ENCODE data around the gene PRKCA.

DNA sequence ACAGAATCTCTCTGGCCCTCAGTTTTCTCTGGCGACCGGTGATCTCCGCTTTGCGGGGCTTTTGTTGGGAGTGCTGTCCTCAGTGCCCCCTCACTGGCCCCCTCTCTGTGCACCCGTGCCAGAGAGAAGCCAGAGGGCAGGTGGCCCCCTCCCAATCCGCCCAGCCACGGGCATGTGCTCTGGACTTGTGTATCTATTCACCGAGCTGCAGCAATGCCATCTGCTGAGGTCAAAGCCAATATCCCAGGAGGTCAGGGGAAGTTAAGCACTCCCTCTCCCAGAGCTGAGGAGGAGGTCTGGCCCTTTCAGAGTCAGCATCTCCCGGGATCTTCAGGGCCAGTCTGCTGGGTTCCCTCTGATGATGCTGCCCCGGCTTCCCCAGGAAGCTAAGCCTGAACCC lies 537.6 kb downstream of the PRKCA start:
- TF ChIP-seq CTCF (IDR thresholded peaks at IDR 0.05), result no peak
- TF ChIP-seq ZFX (IDR thresholded peaks at IDR 0.05; ENCODE audit: borderline replicate concordance), result no peak
